Thyroid gland (tissue), 4 donors: ENCODE results near the gene OR52H1. TPM values are rescaled to one million over a fixed set of nuclear protein-coding genes. Genes with fewer than 3 reads are reported as not detected.

ENCODE experiments used
- DNase-seq, 2 donors: peaks; one replicate each; pipeline ENCODE4 v3.0.0-alpha.2; 2019
- H3K27ac ChIP-seq, 3 donors: fragments of 200-600 bp; sonication (generic); 1 replicate in 2 of 3; 2 replicates in 1 of 3; pipeline ENCODE4 v1.5.1; 2016 to 2019; ENCODE audit warnings: mild to moderate bottlenecking in 1 of 3, moderate library complexity in 1 of 3
- H3K27me3 ChIP-seq: fragments of 200-600 bp; sonication (generic); one replicate; pipeline ENCODE4 v1.5.1; 2019
- H3K36me3 ChIP-seq, 2 donors: fragments of 200-600 bp; sonication (generic); one replicate each; pipeline ENCODE4 v1.5.1; 2016 to 2019
- H3K4me1 ChIP-seq, 2 donors: fragments of 200-600 bp; sonication (generic); one replicate each; pipeline ENCODE4 v1.5.1; 2017 to 2019
- H3K4me3 ChIP-seq, 3 donors: fragments of 200-600 bp; sonication (generic); replicated peaks in 1 of 3; 1 replicate in 2 of 3; 2 replicates in 1 of 3; pipeline ENCODE4 v1.5.1; 2016; ENCODE audit warnings: mild to moderate bottlenecking in 1 of 3
- H3K9me3 ChIP-seq: fragments of 200-600 bp; sonication (generic); one replicate; pipeline ENCODE4 v1.5.1; 2017
- POLR2A ChIP-seq, 2 donors: fragments of 450-650 bp; IDR thresholded peaks; one replicate each; pipeline ENCODE4 v1.6.1; 2017; ENCODE audit warnings: antibody characterized with exemption in 2 of 2, mild to moderate bottlenecking in 2 of 2, moderate library complexity in 1 of 2
- WGBS, 2 donors: methylation state at CpG; one replicate each; pipeline ENCODE4 v1.1.5; 2017; 5-methylcytosine and 5-hydroxymethylcytosine counted together
- intact Hi-C: fragments of 100-400 bp; cut with DNase I; formaldehyde crosslinking; loops from one replicate; pipeline ENCODE4 v1.15.1; 2023
- total RNA-seq, 4 donors: library from RNA; depleted of rRNA; stranded (reverse); fragments of >200 nt; gene quantifications; one replicate each; pipeline ENCODE4 v1.2.3, GENCODE V29; 2016
- TF ChIP-seq, protein P1 (sequence below), 6 experiments: fragments of 200-600 bp in 3 of 6; fragments of 450-650 bp in 3 of 6; sonication (generic) in 3 of 6; IDR thresholded peaks; one replicate each; pipeline ENCODE4 v1.5.1; 2016 to 2019; ENCODE audit warnings: antibody characterized with exemption in 6 of 6, mild to moderate bottlenecking in 2 of 6, inconsistent platforms in 1 of 6, moderate library complexity in 1 of 6

OR52H1 gene
- total RNA-seq, 4 donors from 2014 or later = 0.78 to 2.8 (median 1.1) TPM

DNA sequence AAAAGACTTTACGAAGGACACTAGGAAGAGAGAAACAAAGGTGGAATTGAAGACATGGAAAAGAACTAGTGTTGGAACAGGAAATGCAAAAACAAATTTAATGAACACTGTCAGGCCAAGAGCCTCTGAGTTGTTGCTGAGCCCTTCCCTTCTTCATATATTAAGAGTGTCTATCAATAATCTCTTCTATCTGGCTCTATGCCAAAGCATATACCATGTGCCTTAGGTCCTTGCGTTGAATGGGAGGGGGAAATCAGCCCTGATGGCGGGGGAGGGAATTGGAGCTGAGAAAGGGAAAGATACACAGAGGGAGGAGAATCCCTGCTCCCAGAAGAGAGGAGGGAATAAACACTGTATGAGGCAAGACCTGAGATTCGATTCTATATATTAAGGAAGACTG, 26.8 kb upstream of the OR52H1 start:
- Histone ChIP-seq H3K27me3 (no peaks in the 10 kb centered on the region), H3K27ac (no peak overlapping the region), H3K4me3 (no peak overlapping the region), H3K36me3 (no peaks in the 10 kb centered on the region), H3K4me1 (no peaks in the 10 kb centered on the region), H3K9me3 (no peaks in the 10 kb centered on the region)
- intact Hi-C loops = no loop called here
- no peak for TF ChIP-seq POLR2A (IDR thresholded peaks at IDR 0.05)
- TF ChIP-seq, protein P1, sequence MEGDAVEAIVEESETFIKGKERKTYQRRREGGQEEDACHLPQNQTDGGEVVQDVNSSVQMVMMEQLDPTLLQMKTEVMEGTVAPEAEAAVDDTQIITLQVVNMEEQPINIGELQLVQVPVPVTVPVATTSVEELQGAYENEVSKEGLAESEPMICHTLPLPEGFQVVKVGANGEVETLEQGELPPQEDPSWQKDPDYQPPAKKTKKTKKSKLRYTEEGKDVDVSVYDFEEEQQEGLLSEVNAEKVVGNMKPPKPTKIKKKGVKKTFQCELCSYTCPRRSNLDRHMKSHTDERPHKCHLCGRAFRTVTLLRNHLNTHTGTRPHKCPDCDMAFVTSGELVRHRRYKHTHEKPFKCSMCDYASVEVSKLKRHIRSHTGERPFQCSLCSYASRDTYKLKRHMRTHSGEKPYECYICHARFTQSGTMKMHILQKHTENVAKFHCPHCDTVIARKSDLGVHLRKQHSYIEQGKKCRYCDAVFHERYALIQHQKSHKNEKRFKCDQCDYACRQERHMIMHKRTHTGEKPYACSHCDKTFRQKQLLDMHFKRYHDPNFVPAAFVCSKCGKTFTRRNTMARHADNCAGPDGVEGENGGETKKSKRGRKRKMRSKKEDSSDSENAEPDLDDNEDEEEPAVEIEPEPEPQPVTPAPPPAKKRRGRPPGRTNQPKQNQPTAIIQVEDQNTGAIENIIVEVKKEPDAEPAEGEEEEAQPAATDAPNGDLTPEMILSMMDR (IDR thresholded peaks at IDR 0.05) = no peak
- WGBS, 2 donors = 77 to 81% methylated on average over 4 of the region's 4 CpGs
- no peak for DNase-seq

DNA sequence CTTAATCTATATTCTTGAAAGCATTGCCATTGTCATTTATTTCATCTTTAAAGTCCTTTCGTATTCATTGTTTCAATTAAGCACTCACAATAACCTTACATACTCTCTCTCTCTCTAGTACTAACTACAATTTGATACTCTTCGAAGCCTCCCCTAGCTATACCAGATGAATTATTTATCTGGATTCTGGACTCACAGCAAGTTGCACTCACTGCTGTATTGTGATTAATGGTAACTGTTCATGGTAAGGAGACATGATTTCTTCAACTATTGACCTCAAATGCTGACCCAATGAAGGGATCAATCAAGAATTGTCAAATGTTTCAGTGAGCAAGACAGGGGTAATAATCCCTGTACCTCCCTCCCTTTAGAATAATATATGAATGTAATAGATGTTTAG, 26.3 kb upstream of the OR52H1 start:
- Histone ChIP-seq H3K27me3 (no peaks in the 10 kb centered on the region), H3K9me3 (no peaks in the 10 kb centered on the region), H3K4me1 (no peaks in the 10 kb centered on the region), H3K4me3 (no peak overlapping the region), H3K36me3 (no peaks in the 10 kb centered on the region), H3K27ac (no peak overlapping the region)
- TF ChIP-seq, protein P1 (IDR thresholded peaks at IDR 0.05) = no peak
- TF ChIP-seq POLR2A (IDR thresholded peaks at IDR 0.05) = no peak
- 91 to 92% methylated on average over 2 of the region's 2 CpGs for WGBS, 2 donors
- DNase-seq = no peak
- intact Hi-C loops = no loop called here

DNA sequence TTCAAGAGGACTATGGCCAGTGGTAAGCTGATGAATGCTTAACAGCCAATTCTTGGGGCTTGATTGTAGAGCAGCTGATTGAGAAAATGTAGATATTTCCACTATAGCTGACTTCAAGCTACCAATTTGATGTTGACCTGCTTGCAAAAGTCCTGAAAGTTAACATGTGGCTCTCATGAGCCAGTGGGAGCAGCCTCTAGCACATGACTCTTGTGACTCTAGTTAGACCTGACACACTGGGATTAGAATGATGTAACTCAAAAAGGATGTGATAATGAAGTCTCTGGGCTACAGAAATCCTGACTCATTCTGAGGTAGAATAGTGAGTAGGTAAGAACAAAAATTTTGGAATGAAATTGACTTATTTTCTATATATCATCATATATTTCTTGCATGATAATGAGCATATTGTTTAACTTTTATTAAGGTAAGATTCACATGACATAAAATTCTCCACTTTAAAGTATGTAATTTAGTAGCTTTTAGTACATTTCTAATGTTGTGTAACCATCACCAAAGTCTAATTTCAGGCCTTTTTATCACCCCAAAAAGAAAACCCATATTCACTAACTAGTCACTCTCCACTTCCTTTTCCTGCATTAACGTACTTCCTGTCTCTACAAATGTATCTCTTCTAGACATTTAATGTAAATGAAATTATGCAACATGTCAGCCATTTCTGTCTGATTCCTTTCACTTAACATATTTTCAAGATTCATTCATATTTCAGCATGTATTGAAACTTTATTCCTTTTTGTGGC, 16.1 kb upstream of the OR52H1 start:
- intact Hi-C loops = no loop called here
- H3K4me3 ChIP-seq = no peak overlapping the region
- no peaks in the 10 kb centered on the region for H3K36me3 ChIP-seq
- no peak overlapping the region for H3K27ac ChIP-seq
- WGBS, 2 donors = 79 to 80% methylated on average over 1 of the region's 1 CpG
- H3K9me3 ChIP-seq = no peaks in the 10 kb centered on the region
- no peaks in the 10 kb centered on the region for H3K4me1 ChIP-seq
- H3K27me3 ChIP-seq = no peaks in the 10 kb centered on the region
- no peak for TF ChIP-seq POLR2A (IDR thresholded peaks at IDR 0.05)
- TF ChIP-seq, protein P1 (IDR thresholded peaks at IDR 0.05) = no peak
- DNase-seq = no peak

DNA sequence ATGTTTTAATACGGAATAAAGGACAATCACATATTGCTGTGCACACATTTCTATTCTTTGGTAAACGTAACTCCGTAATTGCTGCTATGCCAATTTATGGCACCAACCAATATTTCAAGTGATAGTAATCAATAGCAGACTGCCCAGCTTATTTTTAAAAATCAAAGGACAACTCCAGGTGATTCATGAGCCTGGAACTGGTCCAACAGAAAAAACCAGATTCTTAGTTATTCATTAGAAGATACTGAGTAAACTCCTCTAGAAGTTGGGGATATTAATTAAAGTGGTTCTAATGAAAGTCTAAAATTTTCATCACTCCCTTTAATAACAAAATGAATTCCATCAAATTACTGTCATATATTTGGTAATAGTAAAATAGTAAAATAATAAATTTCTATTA, 9.4 kb upstream of the OR52H1 start:
- H3K9me3 ChIP-seq = no peaks in the 10 kb centered on the region
- intact Hi-C loops = no loop called here
- WGBS, 2 donors = 94 to 95% methylated on average over 3 of the region's 3 CpGs

More for the DNA sequence above, 9.4 kb upstream of the OR52H1 start:
- Histone ChIP-seq H3K4me3 (no peak overlapping the region), H3K27me3 (no peaks in the 10 kb centered on the region), H3K27ac (no peak overlapping the region), H3K36me3 (no peaks in the 10 kb centered on the region), H3K4me1 (peaks cover 0 to 4% of the 10 kb centered on the region in 2 donors)
- no peak for DNase-seq
- TF ChIP-seq POLR2A (IDR thresholded peaks at IDR 0.05) = no peak
- TF ChIP-seq, protein P1 (IDR thresholded peaks at IDR 0.05) = no peak
